Measurements from ENCODE around the gene CAST.

The CAST gene

DNA sequence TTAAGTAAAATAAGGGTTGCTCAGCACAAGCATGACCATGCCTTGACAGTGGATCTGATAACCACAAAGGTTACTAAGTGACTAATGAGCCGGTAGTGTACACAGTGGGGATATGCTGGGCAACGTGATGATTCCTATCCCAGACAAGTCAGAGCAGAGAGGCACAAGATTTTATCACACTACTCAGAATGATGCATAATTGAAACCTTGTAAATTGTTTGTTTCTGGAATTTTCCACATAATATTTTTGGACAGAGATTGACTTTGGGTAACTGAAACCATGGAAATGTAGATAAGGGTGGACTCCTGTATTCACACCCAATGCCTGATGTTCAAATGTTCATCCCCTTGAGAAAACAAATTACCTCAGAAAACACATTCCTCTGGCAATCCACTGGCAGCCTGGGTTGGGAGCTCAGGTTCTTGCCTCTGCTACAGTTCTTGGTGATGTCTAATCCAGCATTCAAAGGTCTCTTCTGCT lies 161.8 kb downstream of the CAST start:
- DNase-seq = no peak
